B cell (primary cell): ENCODE data around the gene PTGDR.

Experiments
- CTCF ChIP-seq: fragments of 200-600 bp; IDR thresholded peaks from one replicate; pipeline ENCODE4 v1.8.0; 2022; ENCODE audit warnings: antibody characterized with exemption, mild to moderate bottlenecking
- EZH2 ChIP-seq: IDR thresholded peaks from 2 replicates; pipeline ENCODE4 v1.6.1; 2012; ENCODE audit warnings: borderline replicate concordance, low read depth, mild to moderate bottlenecking, moderate library complexity, low read length; ENCODE audit not compliant: insufficient read depth, poor library complexity, severe bottlenecking

- TF ChIP-seq CTCF (no peak), EZH2 (no peak)
Observed at GRCh38 chr14:52233693-52234092, 33.8 kb upstream of the PTGDR start.
